HG03439 (cell line): ENCODE results near the gene MXD3.
"Not testable (repeated sequence)": the region's sequence is repeated elsewhere in the genome, so short reads cannot be mapped to it uniquely, and the experiment has no call there.

Source experiments
- ATAC-seq: cut with Tn5 transposase; IDR thresholded peaks from one replicate; pipeline ENCODE4 v1.9.1; 2021; ENCODE audit warnings: mild to moderate bottlenecking, moderate library complexity; ENCODE audit not compliant: unreplicated experiment

The MXD3 gene

GRCh38 chr5:177325868-177326381 is 14.2 kb upstream of the MXD3 start:
- ATAC-seq, result no peak

- ATAC-seq, result no peak
These were observed 9.2 kb upstream of the MXD3 start for GRCh38 chr5:177320879-177321278.

- no peak for ATAC-seq
These were observed 8.4 kb upstream of the MXD3 start for GRCh38 chr5:177319913-177320588.

GRCh38 chr5:177317959-177318377 is 6.3 kb upstream of the MXD3 start:
- no peak for ATAC-seq

GRCh38 chr5:177316005-177316404 is 4.3 kb upstream of the MXD3 start:
- no peak for ATAC-seq

GRCh38 chr5:177315411-177315810 is 3.7 kb upstream of the MXD3 start:
- no peak for ATAC-seq

- ATAC-seq, result no peak
These were observed 3.0 kb upstream of the MXD3 start for GRCh38 chr5:177314376-177315342.

- ATAC-seq, result no peak
These were observed 2.0 kb upstream of the MXD3 start for GRCh38 chr5:177313561-177314259.

- no peak for ATAC-seq
These were observed 1.0 kb upstream of the MXD3 start for GRCh38 chr5:177312649-177313181.

GRCh38 chr5:177311392-177311722 is 341 bp downstream of the MXD3 start:
- no peak for ATAC-seq

GRCh38 chr5:177310757-177311391 is 824 bp downstream of the MXD3 start:
- ATAC-seq, result no peak

GRCh38 chr5:177310332-177310731 is 1.4 kb downstream of the MXD3 start:
- no peak for ATAC-seq

GRCh38 chr5:177309351-177310191 is 2.1 kb downstream of the MXD3 start:
- no peak for ATAC-seq

- no peak for ATAC-seq
These were observed 3.0 kb downstream of the MXD3 start for GRCh38 chr5:177308740-177309139.

GRCh38 chr5:177307544-177308363 is 3.9 kb downstream of the MXD3 start:
- ATAC-seq, result no peak

- ATAC-seq, result no peak
These were observed 4.8 kb downstream of the MXD3 start for GRCh38 chr5:177306674-177307543.

GRCh38 chr5:177306103-177306640 is 5.5 kb downstream of the MXD3 start:
- ATAC-seq, result not testable (repeated sequence)
